ENCODE data around the gene RABGAP1L. TPM values are rescaled to one million over a fixed set of nuclear protein-coding genes. Genes with fewer than 3 reads are reported as not detected.
A peak's percentile ranks its signal among the peaks of the same experiment; 100 is the strongest.

The RABGAP1L gene
- total RNA-seq, 2 experiments from 2014 or later: 38.2 to 44.2 TPM

DNA sequence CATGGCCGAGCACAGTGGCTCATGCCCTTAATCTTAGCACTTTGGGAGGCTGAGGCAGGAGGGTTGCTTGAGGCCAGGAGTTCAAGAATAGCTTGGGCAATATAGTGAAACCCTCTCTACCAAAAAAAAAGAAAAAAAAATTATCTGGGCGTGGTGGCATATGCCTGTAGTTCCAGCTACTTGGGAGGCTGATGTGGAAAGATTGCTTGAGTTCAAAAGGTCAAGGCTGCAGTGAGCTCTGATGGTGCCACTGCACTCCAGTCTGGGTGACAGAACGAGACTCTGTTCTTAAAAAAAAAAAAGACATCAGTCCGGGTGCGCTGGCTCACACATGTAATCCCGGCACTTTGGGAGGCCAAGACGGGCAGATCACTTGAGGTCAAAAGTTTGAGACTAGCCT lies 589.3 kb downstream of the RABGAP1L start:
- no peak for ATAC-seq

DNA sequence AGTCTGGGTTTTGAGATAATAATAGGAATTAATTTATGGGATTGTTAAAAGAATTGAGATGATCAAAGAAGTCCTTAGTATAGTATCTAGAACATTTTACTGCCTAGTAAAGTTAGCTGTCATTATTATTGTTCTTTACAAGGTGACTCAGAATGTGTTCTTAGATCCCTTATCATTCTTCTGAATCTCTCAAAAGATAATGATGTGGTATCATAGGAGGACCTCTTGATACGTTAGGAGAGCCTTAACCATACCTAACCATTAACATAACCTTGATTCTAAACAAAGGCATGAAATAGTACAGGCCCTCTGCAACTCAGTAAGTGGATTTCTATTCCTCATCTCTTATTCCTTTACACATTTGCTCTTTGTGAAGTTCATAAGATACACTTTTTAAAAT lies 593.8 kb downstream of the RABGAP1L start:
- CTCF ChIA-PET: interaction anchor here (0.9 kb wide), 1 partner anchor 9 kb away, joined by 3 read pairs; no protein-coding TSS in a partner anchor
- no peak overlapping the region for H3K4me3 Mint-ChIP-seq
- ATAC-seq (no peak), DNase-seq (no peak)
- POLR2A ChIA-PET: no interaction called here
- H3K9me3 Mint-ChIP-seq (ENCODE audit: insufficient read depth): no peaks in the 10 kb centered on the region
- no peaks in the 10 kb centered on the region for H3K36me3 Mint-ChIP-seq (ENCODE audit: low read depth)
- H3K4me1 Mint-ChIP-seq (ENCODE audit: low read depth): no peaks in the 10 kb centered on the region
- no peak overlapping the region for H3K27ac Mint-ChIP-seq
- H3K27me3 Mint-ChIP-seq (ENCODE audit: low read depth): no peaks in the 10 kb centered on the region

More for the DNA sequence above, 589.3 kb downstream of the RABGAP1L start:
- Mint-ChIP-seq H3K4me1 (ENCODE audit: low read depth) (no peaks in the 10 kb centered on the region), H3K36me3 (ENCODE audit: low read depth) (no peaks in the 10 kb centered on the region), H3K4me3 (no peak overlapping the region), H3K27ac (no peak overlapping the region), H3K27me3 (ENCODE audit: low read depth) (no peaks in the 10 kb centered on the region), H3K9me3 (ENCODE audit: insufficient read depth) (no peaks in the 10 kb centered on the region)
- POLR2A ChIA-PET: no interaction called here
- CTCF ChIA-PET: no interaction called here
- DNase-seq: no peak

DNA sequence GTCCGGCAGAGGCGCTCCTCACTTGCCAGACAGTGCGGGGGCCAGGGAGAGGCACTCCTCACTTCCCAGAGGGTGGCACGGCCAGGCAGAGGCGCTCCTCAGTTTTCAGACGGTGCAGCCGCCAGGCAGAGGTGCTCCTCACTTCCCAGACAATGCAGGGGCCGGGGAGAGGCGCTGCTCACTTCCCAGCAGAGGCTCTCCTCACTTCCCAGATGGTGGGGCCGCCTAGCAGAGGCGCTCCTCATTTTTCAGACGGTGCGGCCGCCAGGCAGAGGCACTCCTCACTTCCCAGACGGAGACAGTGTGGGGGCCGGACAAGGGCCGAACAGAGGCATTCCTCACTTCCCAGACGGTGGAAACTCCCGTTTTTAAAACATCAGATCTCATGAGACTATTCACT lies 602.0 kb downstream of the RABGAP1L start:
- H3K4me3 Mint-ChIP-seq: no peak overlapping the region
- no peaks in the 10 kb centered on the region for H3K9me3 Mint-ChIP-seq (ENCODE audit: insufficient read depth)
- no peak overlapping the region for H3K27ac Mint-ChIP-seq
- H3K4me1 Mint-ChIP-seq (ENCODE audit: low read depth): no peaks in the 10 kb centered on the region
- no peaks in the 10 kb centered on the region for H3K36me3 Mint-ChIP-seq (ENCODE audit: low read depth)
- CTCF ChIA-PET: no interaction called here
- ATAC-seq (no peak), DNase-seq (no peak)
- POLR2A ChIA-PET: no interaction called here
- H3K27me3 Mint-ChIP-seq (ENCODE audit: low read depth): no peaks in the 10 kb centered on the region

DNA sequence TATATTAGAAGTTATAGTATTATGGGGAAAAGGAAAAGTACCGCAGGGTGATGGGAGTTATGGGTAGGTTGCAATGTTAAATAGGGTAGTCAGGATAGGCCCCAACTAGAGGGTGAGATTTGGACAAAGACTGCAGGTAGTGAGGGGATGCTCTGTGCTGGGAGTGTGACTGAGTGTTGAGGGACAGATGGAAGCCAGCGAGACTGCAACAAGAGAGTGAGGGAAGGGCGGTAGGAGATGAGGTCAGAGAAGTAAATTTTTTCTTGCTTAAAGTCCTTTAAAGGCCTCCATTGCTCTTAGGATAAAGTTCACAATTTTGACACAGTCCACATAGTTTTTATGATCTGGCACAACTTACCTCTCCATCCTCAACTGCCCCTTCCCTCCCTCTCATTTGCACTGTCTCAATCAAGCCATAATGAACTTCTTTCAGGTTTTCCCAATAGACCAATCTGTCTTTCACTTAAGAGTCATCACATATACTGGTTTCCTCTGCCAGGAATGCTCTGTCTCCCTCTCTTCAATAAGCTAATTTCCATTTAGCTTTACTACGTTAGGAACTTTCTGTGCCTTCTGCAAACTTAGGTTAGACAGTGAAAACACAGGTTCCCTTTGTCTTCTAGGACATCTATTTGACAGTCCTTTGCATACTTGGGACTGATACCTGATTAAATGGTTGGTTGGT lies 602.7 kb downstream of the RABGAP1L start:
- no peaks in the 10 kb centered on the region for H3K4me1 Mint-ChIP-seq (ENCODE audit: low read depth)
- H3K27ac Mint-ChIP-seq: no peak overlapping the region

DNA sequence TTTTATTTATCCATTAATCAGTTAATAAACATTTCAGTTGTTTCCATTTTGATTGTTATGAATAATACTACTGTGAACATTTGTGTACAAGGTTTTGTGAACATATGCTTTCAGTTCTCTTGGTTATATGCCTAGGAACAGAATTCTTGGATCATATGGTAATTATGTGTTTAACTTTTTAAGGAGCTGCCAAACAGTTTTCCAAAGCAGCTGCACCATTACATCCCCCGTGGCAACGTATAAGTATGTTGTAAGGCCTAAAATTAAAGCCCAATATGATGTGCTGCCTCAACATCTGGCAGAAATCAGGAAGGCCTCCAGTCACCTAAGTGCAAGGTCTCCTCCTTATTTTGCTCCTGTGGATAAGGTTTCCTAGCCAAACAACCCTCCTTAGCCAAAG lies 604.9 kb downstream of the RABGAP1L start:
- Mint-ChIP-seq H3K4me3 (no peak overlapping the region), H3K27me3 (ENCODE audit: low read depth) (no peaks in the 10 kb centered on the region), H3K9me3 (ENCODE audit: insufficient read depth) (no peaks in the 10 kb centered on the region), H3K27ac (no peak overlapping the region), H3K36me3 (ENCODE audit: low read depth) (no peaks in the 10 kb centered on the region), H3K4me1 (ENCODE audit: low read depth) (peaks cover 6% of the 10 kb centered on the region)
- ChIA-PET POLR2A (no interaction called here), CTCF (interaction anchor here (0.6 kb wide), 1 partner anchor 235 kb away, joined by 3 read pairs; no protein-coding TSS in a partner anchor)
- DNase-seq: no peak
- no peak for ATAC-seq

More for the DNA sequence above, 602.7 kb downstream of the RABGAP1L start:
- H3K27me3 Mint-ChIP-seq (ENCODE audit: low read depth): no peaks in the 10 kb centered on the region
- ATAC-seq (no peak), DNase-seq (no peak)
- H3K9me3 Mint-ChIP-seq (ENCODE audit: insufficient read depth): no peaks in the 10 kb centered on the region
- POLR2A ChIA-PET: no interaction called here
- H3K36me3 Mint-ChIP-seq (ENCODE audit: low read depth): no peaks in the 10 kb centered on the region
- no peak overlapping the region for H3K4me3 Mint-ChIP-seq
- CTCF ChIA-PET: interaction anchor here (1.7 kb wide), 1 partner anchor 499 kb away, joined by 6 read pairs; no protein-coding TSS in a partner anchor

DNA sequence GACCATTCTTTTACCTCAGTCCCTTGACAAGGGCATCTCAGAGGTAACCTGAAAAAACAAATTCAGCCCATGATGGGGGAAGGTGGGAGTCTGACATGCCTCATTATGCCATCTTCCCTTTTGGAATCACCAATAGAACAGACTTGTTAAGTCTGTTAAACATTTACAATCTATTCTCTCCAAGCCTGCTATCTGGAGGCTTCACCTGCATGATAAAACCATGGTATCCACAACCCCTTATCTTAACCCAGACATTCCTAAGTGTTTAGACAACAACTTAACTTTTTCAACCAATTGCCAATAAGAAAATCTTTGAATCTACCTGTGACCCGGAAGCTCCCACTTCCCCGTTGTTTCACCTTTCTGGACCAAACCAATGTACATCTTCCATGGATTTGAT lies 607.4 kb downstream of the RABGAP1L start:
- Mint-ChIP-seq H3K9me3 (ENCODE audit: insufficient read depth) (no peaks in the 10 kb centered on the region), H3K27ac (no peak overlapping the region), H3K4me3 (no peak overlapping the region), H3K4me1 (ENCODE audit: low read depth) (peaks cover 6% of the 10 kb centered on the region), H3K36me3 (ENCODE audit: low read depth) (no peaks in the 10 kb centered on the region), H3K27me3 (ENCODE audit: low read depth) (no peaks in the 10 kb centered on the region)
- ChIA-PET POLR2A (interaction anchor here (1.1 kb wide), 1 partner anchor 232 kb away, joined by 4 read pairs; no protein-coding TSS in a partner anchor), CTCF (interaction anchor here (0.6 kb wide), 1 partner anchor 226 kb away, joined by 3 read pairs; no protein-coding TSS in a partner anchor)
- ATAC-seq: no peak
- DNase-seq: no peak

DNA sequence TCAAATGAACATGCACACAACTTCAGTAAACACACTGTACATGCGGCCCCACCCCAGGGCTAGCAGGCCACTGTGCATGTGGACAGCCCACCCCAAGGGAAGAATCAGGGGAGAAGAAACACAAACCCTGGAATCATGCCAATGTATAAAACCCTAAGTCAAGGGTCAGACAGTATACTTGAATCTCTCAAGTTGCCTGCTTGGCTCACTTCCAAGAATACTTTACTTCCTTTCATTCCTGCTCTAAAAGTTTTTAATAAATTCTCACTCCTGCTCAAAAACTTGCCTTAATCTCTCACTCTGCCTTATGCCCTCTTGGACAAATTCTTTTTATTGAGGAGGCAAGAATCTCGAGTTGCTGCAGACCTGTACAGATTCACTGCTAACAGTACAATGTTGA lies 609.2 kb downstream of the RABGAP1L start:
- Mint-ChIP-seq H3K4me3 (no peak overlapping the region), H3K36me3 (ENCODE audit: low read depth) (no peaks in the 10 kb centered on the region), H3K9me3 (ENCODE audit: insufficient read depth) (no peaks in the 10 kb centered on the region), H3K4me1 (ENCODE audit: low read depth) (peaks cover 6% of the 10 kb centered on the region), H3K27me3 (ENCODE audit: low read depth) (no peaks in the 10 kb centered on the region), H3K27ac (peak overlapping the region; percentile 26)
- ATAC-seq (no peak), DNase-seq (no peak)
- CTCF ChIA-PET: no interaction called here
- POLR2A ChIA-PET: no interaction called here

DNA sequence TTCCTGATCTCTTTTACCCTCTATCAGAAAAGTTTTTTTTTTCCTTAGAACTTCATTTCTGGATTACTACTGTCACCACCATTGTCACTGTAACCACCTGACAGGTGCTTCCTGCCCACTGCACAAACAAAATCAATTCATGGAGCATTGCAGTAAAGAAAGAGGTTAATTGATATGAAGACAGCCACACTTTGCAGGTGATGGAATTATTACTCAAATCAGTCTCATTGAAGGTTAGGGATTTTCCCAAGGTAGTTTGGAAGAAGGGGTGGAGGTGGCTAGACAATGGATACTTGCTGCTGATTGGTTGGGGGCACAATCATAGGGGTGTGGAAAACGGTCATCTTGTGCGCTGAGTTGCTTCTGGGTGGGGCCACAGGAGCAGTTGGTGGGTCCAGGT lies 609.6 kb downstream of the RABGAP1L start:
- H3K4me3 Mint-ChIP-seq: no peak overlapping the region
- H3K9me3 Mint-ChIP-seq (ENCODE audit: insufficient read depth): no peaks in the 10 kb centered on the region
- CTCF ChIA-PET: interaction anchor here (1.0 to 1.9 kb wide), 2 partner anchors 217 to 356 kb away, joined by 7 read pairs; no protein-coding TSS in a partner anchor
- H3K4me1 Mint-ChIP-seq (ENCODE audit: low read depth): peaks cover 6% of the 10 kb centered on the region
- POLR2A ChIA-PET: interaction anchor here (0.6 kb wide), 1 partner anchor 231 kb away, joined by 3 read pairs; no protein-coding TSS in a partner anchor
- no peaks in the 10 kb centered on the region for H3K27me3 Mint-ChIP-seq (ENCODE audit: low read depth)
- no peaks in the 10 kb centered on the region for H3K36me3 Mint-ChIP-seq (ENCODE audit: low read depth)
- DNase-seq (no peak), ATAC-seq (no peak)
- H3K27ac Mint-ChIP-seq: no peak overlapping the region

DNA sequence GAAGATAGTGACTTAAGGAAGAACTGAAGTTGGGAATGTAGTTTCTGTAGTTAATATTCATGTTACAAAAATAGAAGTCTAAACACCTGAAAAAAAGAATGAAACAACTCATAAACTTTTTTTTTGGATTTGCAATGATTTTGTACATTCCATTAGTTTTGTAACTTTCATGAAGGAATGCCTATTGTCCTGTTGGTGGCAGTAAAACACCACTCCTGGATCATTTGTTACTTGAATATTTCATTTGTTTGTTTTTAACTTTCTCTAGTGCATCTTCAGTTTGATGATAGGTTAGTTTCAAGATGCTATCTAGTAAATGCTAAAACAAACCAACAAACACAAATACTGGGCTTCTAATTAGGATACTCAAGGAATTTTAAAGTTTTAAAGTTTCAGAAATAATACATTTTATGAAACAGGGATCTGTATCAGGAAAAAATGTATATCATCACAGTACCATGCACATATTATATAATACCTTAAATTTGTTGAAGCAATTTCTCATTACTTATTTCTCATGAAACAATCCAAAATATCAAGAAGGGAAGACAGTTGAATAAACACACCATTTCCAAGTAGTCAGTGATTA lies 610.7 kb downstream of the RABGAP1L start:
- CTCF ChIA-PET: interaction anchor here (0.8 to 2.2 kb wide), 10 partner anchors 19 to 376 kb away, joined by 3 to 13 read pairs (median 4); no protein-coding TSS in a partner anchor
- H3K4me1 Mint-ChIP-seq (ENCODE audit: low read depth): peaks cover 6% of the 10 kb centered on the region
- POLR2A ChIA-PET: no interaction called here
- ATAC-seq (no peak), DNase-seq (peak; percentile 31)
- H3K9me3 Mint-ChIP-seq (ENCODE audit: insufficient read depth): no peaks in the 10 kb centered on the region
- no peaks in the 10 kb centered on the region for H3K36me3 Mint-ChIP-seq (ENCODE audit: low read depth)
- H3K27me3 Mint-ChIP-seq (ENCODE audit: low read depth): no peaks in the 10 kb centered on the region
- H3K4me3 Mint-ChIP-seq: no peak overlapping the region
- H3K27ac Mint-ChIP-seq: no peak overlapping the region

DNA sequence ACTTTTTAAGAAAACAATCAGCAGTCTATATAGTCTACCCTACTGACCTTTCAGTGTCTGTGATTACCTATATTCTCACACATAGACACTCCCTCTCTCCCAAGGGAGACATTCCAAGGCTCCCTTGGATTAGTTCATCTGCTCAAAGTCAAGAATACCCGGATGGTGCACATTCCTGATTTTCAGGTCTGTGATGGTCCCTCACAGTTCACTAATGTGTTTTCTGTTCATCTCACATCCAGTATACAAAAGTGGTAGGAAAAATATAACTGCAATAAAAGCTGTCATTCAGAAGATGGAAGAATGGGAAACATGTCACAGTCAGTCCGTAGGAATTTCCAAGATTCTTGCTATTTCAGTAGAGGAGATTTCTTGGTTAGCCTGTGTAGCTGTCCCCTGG lies 616.3 kb downstream of the RABGAP1L start:
- ChIA-PET CTCF (interaction anchor here (0.9 kb wide), 1 partner anchor 248 kb away, joined by 3 read pairs; no protein-coding TSS in a partner anchor), POLR2A (no interaction called here)
- ATAC-seq: no peak
- Mint-ChIP-seq H3K9me3 (ENCODE audit: insufficient read depth) (no peaks in the 10 kb centered on the region), H3K4me3 (no peak overlapping the region), H3K27me3 (ENCODE audit: low read depth) (no peaks in the 10 kb centered on the region), H3K4me1 (ENCODE audit: low read depth) (peaks cover 2% of the 10 kb centered on the region), H3K27ac (no peak overlapping the region), H3K36me3 (ENCODE audit: low read depth) (no peaks in the 10 kb centered on the region)
- no peak for DNase-seq

DNA sequence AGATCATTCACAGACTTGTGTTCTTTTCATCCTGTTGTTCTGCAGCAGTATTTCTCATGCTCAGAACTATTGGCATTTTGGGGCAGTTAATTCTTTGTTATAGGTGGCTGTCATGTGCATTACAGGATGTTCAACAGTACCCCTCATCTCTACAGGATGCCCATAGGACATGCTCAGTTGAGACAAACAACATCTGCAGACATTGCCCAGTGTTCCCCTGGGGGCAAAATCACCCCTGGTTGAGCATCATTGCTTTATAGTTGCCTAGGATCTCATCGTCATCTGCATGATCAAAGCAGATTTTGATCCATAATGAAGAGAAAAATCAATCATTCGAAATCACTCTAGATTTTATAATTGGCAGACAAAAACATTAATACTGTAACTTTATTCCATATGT lies 617.9 kb downstream of the RABGAP1L start:
- Mint-ChIP-seq H3K4me3 (no peak overlapping the region), H3K4me1 (ENCODE audit: low read depth) (peaks cover 2% of the 10 kb centered on the region), H3K27me3 (ENCODE audit: low read depth) (no peaks in the 10 kb centered on the region), H3K36me3 (ENCODE audit: low read depth) (no peaks in the 10 kb centered on the region), H3K9me3 (ENCODE audit: insufficient read depth) (peaks cover 3% of the 10 kb centered on the region), H3K27ac (no peak overlapping the region)
- POLR2A ChIA-PET: no interaction called here
- CTCF ChIA-PET: no interaction called here
- DNase-seq (no peak), ATAC-seq (no peak)

DNA sequence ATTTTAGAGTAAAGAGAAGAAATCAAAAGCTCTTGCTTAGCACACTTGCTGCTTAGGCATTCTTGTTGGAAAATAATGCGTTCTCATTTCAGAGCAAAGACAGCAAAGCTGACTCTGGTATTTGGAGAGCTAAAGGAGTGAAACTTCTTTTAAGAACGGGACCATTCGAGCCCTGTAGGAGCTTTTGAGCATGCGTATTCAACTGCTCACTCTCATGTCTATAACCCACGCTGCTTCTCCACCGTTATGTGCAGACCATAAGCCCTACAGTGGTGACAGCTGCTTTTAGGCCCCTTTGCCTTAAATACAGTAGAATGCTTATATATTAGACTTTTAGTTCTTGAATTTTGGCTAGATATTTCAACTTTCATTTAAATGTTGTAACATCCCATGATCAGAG lies 626.2 kb downstream of the RABGAP1L start:
- POLR2A ChIA-PET: no interaction called here
- ATAC-seq (no peak), DNase-seq (no peak)
- H3K27ac Mint-ChIP-seq: no peak overlapping the region
- H3K27me3 Mint-ChIP-seq (ENCODE audit: low read depth): no peaks in the 10 kb centered on the region
- peaks cover 3% of the 10 kb centered on the region for H3K9me3 Mint-ChIP-seq (ENCODE audit: insufficient read depth)
- H3K4me3 Mint-ChIP-seq: no peak overlapping the region
- H3K36me3 Mint-ChIP-seq (ENCODE audit: low read depth): no peaks in the 10 kb centered on the region
- H3K4me1 Mint-ChIP-seq (ENCODE audit: low read depth): peaks cover 12% of the 10 kb centered on the region
- CTCF ChIA-PET: interaction anchor here (0.7 kb wide), 1 partner anchor 340 kb away, joined by 3 read pairs; no protein-coding TSS in a partner anchor

Measured in activated CD8-positive, alpha-beta T cell treated with anti-CD3 and anti-CD28 coated beads, Interleukin-2, amount 10 ng/mL, durations not matched to agents 7 days and 5 days (primary cell).